Brain microvascular endothelial cell (primary cell): Measurements from ENCODE around the gene HYAL3.

Source experiments
- DNase-seq: peaks from one replicate; pipeline ENCODE4 v3.0.0-alpha.2; 2020
- H3K27ac ChIP-seq: fragments of 250-450 bp; sonication (Bioruptor Pico); 2 replicates; pipeline ENCODE4 v1.5.1; 2020; ENCODE audit warnings: mild to moderate bottlenecking, moderate library complexity
- H3K27me3 ChIP-seq: fragments of 250-450 bp; sonication (Bioruptor Pico); replicated peaks from 2 replicates; pipeline ENCODE4 v1.5.1; 2020; ENCODE audit warnings: mild to moderate bottlenecking
- H3K36me3 ChIP-seq: fragments of 250-450 bp; sonication (Bioruptor Pico); replicated peaks from 2 replicates; pipeline ENCODE4 v1.5.1; 2020; ENCODE audit warnings: mild to moderate bottlenecking
- H3K4me3 ChIP-seq: 2 replicates; pipeline ENCODE4 v1.5.1; 2011; ENCODE audit warnings: low read depth, mild to moderate bottlenecking, control low read depth, low read length, moderate library complexity
- in situ Hi-C: cut with HindIII; loops from 2 replicates; pipeline ENCODE4 v1.10.0; 2017; ENCODE audit warnings: low sequenced_read_pairs, low pct_ligation_motif_present
- TF ChIP-seq, protein P1 (sequence below): IDR thresholded peaks from 2 replicates; pipeline ENCODE4 v1.5.1; 2011; ENCODE audit warnings: low read depth, mild to moderate bottlenecking, moderate library complexity, low read length, control low read depth, inconsistent platforms; ENCODE audit errors: missing control alignments

The HYAL3 gene

DNA sequence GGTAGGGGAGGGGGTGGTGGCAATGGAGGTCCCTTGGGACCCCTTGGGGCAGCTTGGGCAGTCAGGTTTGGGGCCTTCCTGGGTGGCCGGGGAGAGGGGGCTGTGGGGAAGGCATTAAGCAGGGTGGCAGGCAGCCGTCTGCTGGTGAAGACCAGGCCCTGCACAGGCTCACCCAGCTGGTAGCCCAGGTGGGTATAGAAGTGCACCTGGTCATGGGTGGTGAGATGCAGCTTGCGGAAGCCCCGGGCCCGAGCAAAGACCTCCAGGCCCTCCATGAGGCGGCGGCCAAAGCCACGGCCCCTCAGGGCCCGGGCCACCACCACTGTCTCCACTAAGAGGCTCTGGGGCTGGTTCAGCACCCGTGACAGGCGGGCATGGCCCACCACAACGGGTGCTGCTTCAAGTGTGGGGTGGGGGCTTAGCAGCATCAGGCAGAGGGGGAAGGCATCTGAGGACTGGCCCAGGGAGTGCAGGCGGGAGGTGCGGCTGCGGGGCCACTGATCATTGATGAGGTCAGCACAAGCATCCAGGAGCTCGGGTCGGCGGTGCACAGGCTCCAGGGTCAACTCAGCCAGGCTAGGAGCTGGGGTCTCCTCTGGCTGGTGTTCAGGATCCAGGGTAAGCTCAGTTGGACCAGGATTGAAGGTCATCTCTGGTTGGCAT, 2.4 kb downstream of the HYAL3 start:
- Histone ChIP-seq H3K4me3 (no peak overlapping the region), H3K27ac (no peak overlapping the region), H3K27me3 (no peaks in the 10 kb centered on the region), H3K36me3 (no peaks in the 10 kb centered on the region)
- DNase-seq, result no peak
- TF ChIP-seq, protein P1, sequence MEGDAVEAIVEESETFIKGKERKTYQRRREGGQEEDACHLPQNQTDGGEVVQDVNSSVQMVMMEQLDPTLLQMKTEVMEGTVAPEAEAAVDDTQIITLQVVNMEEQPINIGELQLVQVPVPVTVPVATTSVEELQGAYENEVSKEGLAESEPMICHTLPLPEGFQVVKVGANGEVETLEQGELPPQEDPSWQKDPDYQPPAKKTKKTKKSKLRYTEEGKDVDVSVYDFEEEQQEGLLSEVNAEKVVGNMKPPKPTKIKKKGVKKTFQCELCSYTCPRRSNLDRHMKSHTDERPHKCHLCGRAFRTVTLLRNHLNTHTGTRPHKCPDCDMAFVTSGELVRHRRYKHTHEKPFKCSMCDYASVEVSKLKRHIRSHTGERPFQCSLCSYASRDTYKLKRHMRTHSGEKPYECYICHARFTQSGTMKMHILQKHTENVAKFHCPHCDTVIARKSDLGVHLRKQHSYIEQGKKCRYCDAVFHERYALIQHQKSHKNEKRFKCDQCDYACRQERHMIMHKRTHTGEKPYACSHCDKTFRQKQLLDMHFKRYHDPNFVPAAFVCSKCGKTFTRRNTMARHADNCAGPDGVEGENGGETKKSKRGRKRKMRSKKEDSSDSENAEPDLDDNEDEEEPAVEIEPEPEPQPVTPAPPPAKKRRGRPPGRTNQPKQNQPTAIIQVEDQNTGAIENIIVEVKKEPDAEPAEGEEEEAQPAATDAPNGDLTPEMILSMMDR, result no peak
- in situ Hi-C loops, result no loop called here

DNA sequence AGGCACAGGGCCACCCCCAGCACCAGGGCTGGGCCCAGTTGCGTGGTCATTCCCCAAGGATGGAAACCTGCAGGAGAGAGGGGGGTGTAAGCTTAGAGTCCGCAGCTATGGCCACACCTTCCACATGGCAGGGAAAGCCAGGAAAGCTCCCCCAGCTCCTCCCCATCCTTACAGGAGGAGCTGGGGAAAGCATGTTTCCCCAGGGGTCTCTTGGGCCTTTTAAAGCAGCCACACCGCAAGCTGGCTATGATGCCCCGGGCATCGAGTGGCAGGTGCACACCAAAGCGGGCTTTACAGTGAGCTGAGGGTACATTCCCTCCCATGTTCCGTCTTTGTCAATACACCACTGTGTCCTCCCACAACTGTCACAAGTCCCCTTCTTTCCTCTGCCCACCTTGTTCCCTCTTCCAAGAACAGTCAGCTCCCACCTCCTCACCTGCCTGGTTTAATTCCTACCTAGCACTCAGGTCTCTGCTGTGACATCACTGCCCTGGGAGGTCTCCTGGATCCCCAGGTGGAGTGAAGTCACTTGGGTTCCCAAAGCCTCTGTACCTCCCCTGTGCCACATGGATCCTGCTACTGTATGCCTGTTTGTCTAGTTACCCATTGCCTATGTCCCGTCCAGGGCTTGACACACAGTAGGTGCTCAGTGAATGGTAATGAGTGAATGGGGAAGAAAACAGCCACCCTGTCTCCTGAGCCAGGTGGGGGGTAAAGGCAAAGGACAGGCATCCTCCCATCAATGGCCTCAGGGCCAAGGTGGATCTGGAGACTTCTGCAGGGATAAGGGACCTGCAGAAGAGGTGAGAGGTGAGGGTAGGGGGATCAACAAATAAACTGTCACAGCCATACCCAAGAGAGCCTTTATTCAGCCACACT, 3.4 kb downstream of the HYAL3 start:
- in situ Hi-C loops, result no loop called here
- DNase-seq, result no peak
- TF ChIP-seq, protein P1, result no peak
- no peak overlapping the region for H3K27ac ChIP-seq
- H3K36me3 ChIP-seq, result no peaks in the 10 kb centered on the region
- no peaks in the 10 kb centered on the region for H3K27me3 ChIP-seq
- H3K4me3 ChIP-seq, result no peak overlapping the region

DNA sequence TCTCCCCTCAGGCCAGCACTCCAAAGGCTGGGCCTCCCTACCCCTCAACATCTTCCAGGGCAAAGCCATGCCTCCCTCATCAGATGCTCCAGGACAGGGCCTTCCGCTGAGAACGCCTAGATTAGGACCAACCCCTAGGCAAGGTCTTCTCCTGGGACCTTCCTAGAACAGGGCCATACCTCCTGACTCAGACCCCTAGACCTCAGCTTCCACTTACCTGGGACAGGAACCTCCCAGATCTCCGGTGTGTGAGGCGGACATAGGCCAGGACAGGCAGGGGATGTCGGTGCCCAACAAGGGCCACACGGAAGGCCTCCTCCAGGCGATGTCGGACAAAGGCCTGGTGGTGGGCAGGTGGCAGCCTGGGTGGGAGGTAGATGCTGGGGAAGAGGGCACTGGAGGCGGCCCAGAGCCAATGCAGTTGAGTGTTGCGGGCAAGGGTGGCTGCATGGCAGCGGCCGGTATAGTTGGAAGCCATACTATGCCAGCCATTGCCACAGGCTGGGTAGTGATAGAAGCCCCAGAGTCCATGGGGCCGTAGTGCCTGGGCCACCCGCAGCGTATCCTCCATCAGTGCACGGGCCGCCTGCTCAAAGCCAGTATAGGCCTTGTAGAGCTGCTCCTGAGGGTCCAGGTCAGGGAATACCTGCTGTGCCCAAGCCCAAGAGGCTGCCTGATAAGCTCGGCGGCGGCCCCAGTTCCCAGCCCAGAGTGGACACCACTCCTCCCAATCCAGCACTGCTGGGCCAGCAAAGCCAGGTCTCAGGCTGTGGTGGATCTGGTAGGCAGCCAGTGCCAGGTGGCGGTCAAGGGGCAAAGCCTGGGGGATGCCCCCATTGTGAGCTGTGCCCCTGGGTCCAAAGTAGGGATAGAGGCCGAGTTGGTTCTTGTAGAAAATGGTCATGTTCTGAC, 4.5 kb downstream of the HYAL3 start:
- no peaks in the 10 kb centered on the region for H3K27me3 ChIP-seq
- no peak overlapping the region for H3K27ac ChIP-seq
- DNase-seq, result no peak
- in situ Hi-C loops, result no loop called here
- H3K36me3 ChIP-seq, result peaks cover 6% of the 10 kb centered on the region
- no peak overlapping the region for H3K4me3 ChIP-seq
- TF ChIP-seq, protein P1, result no peak

DNA sequence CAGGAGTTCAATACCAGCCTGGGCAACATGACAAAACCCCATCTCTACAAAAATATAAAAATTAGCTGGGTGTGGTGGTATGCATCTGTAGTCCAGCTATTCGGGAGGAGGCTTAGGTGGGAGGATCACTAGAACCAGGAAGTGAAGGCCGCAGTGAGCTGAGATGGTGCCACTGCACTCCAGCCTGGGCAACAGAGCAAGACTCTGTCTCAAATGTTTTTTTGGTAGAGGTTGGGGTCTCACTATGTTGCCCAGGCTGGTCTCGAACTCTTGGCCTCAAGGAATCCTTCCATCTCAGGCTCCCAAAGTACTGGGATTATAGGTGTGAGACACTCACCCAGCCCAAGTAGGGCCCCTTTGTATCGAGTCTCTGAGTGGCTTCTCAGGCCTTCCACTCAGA, 5.1 kb downstream of the HYAL3 start:
- Histone ChIP-seq H3K27me3 (no peaks in the 10 kb centered on the region), H3K27ac (no peak overlapping the region), H3K4me3 (no peak overlapping the region), H3K36me3 (peaks cover 11% of the 10 kb centered on the region)
- no peak for DNase-seq
- TF ChIP-seq, protein P1, result no peak
- in situ Hi-C loops, result no loop called here

DNA sequence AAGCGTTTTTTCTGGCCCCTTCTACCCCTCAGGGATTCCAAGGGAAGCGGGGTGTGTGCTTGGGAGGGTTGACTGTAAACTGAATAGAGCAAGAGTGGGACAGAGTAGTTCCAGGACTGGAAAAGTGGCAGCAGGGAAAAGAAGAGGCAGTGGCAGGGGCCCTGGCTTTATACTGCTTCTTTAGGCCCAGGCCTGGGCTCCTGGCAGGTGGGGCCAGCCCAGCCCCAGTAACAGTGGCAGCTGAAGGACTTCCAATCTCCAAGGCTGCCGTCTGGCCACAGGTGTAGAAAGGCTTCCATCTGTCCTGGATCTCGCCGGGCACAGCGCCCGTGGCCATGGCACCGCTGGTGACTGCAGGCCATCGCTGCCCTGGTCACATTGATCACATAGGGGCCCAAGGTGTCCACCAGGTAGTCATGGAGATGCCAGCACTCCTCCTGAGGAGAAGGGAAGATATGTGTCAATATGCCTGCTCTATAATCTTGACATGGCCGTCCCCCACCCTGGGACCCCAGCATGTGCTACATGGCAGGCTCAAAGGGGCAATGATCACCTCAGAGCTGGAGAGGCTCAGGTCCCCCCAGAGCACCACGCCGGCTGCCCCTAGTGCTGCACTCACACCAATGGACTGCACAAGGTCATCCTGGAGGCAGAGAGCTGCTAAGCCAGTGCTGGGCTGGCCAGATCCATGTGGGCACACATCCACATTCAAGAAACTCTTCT, 6.0 kb downstream of the HYAL3 start:
- H3K4me3 ChIP-seq, result no peak overlapping the region
- no peak for DNase-seq
- in situ Hi-C loops, result no loop called here

More for the DNA sequence above, 6.0 kb downstream of the HYAL3 start:
- Histone ChIP-seq H3K27ac (no peak overlapping the region), H3K36me3 (peaks cover 18% of the 10 kb centered on the region), H3K27me3 (no peaks in the 10 kb centered on the region)
- TF ChIP-seq, protein P1, result no peak
